ENCODE data around the gene FGB. TPM values are rescaled to one million over a fixed set of nuclear protein-coding genes. Genes with fewer than 3 reads are reported as not detected.
A peak's percentile ranks its signal among the peaks of the same experiment; 100 is the strongest.

Gene FGB
- polyA plus RNA-seq, 2 of the 4 experiments (the other 2 are of a cell fraction): 13.8 to 169 TPM

DNA sequence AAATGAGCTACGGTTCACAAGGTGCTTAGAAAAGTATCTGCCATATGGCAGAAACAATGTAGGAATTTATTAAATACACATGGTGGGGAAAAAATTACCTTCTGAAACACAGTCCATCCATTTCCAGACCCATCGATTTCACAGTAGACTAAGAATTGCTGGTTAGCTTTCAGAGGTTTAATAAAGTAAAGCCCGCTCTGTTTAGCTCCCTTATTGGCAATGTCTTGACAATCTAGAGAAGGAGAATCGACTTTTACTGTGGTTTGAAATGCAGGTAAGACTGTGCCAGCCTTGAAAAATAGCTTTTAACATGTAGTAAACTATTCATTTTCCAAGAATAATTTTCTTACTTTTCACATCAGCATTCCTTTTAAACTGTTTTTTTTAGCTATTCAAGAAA, 46.7 kb downstream of the FGB start:
- Histone ChIP-seq H3K4me3 (no peak overlapping the region), H3K9me3 (no peaks in the 10 kb centered on the region), H3K27ac (no peak overlapping the region), H3K4me2 (no peak overlapping the region), H3K4me1 (peaks cover 26% of the 10 kb centered on the region)
- TF ChIP-seq SREBF2 (IDR thresholded peaks at IDR 0.05) (no peak), MYC (IDR thresholded peaks at IDR 0.05; ENCODE audit: borderline replicate concordance, low read length) (no peak), HOXB5 (CRISPR knock-in tag; IDR thresholded peaks at IDR 0.05) (no peak), SMC3 (IDR thresholded peaks at IDR 0.05) (no peak), POLR2A (IDR thresholded peaks at IDR 0.05; ENCODE audit: low read length) (no peak), MAFK (IDR thresholded peaks at IDR 0.05; ENCODE audit: partially characterized antibody) (no peak), ZNF302 (CRISPR knock-in tag; IDR thresholded peaks at IDR 0.05) (no peak), ESRRA (IDR thresholded peaks at IDR 0.05; ENCODE audit: borderline replicate concordance, low read length) (no peak), GATA3 (IDR thresholded peaks at IDR 0.05; ENCODE audit: borderline replicate concordance) (no peak), CBX2 (IDR thresholded peaks at IDR 0.05; ENCODE audit: borderline replicate concordance, low read depth) (no peak), KDM5A (IDR thresholded peaks at IDR 0.05) (no peak), HDAC2 (IDR thresholded peaks at IDR 0.05) (no peak), EHMT2 (IDR thresholded peaks at IDR 0.05; ENCODE audit: low read depth) (no peak)
- TF ChIP-seq, protein P1, sequence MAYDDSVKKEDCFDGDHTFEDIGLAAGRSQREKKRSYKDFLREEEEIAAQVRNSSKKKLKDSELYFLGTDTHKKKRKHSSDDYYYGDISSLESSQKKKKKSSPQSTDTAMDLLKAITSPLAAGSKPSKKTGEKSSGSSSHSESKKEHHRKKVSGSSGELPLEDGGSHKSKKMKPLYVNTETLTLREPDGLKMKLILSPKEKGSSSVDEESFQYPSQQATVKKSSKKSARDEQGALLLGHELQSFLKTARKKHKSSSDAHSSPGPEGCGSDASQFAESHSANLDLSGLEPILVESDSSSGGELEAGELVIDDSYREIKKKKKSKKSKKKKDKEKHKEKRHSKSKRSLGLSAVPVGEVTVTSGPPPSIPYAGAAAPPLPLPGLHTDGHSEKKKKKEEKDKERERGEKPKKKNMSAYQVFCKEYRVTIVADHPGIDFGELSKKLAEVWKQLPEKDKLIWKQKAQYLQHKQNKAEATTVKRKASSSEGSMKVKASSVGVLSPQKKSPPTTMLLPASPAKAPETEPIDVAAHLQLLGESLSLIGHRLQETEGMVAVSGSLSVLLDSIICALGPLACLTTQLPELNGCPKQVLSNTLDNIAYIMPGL (CRISPR knock-in tag; IDR thresholded peaks at IDR 0.05; ENCODE audit: borderline replicate concordance): no peak
- TF ChIP-seq, protein P2, sequence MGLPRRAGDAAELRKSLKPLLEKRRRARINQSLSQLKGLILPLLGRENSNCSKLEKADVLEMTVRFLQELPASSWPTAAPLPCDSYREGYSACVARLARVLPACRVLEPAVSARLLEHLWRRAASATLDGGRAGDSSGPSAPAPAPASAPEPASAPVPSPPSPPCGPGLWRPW (IDR thresholded peaks at IDR 0.05): no peak
- TF ChIP-seq, protein P3, sequence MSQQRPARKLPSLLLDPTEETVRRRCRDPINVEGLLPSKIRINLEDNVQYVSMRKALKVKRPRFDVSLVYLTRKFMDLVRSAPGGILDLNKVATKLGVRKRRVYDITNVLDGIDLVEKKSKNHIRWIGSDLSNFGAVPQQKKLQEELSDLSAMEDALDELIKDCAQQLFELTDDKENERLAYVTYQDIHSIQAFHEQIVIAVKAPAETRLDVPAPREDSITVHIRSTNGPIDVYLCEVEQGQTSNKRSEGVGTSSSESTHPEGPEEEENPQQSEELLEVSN (IDR thresholded peaks at IDR 0.05; ENCODE audit: borderline replicate concordance, low read depth): no peak
- TF ChIP-seq, protein P4, sequence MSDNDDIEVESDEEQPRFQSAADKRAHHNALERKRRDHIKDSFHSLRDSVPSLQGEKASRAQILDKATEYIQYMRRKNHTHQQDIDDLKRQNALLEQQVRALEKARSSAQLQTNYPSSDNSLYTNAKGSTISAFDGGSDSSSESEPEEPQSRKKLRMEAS (IDR thresholded peaks at IDR 0.05): no peak
- 86% methylated on average over 4 of the region's 4 CpGs for WGBS (ENCODE audit: missing lambda C conversion rate)
- FAIRE-seq: no peak
- ChIA-PET CTCF (interaction anchor here (1.3 kb wide), 1 partner anchor 50 kb away, joined by 4 read pairs; no protein-coding TSS in a partner anchor), POLR2A (no interaction called here)
- DNase-seq (ENCODE audit: low read depth in 1 of 2, low spot score in 1 of 2): no peak
- no peak for ATAC-seq

DNA sequence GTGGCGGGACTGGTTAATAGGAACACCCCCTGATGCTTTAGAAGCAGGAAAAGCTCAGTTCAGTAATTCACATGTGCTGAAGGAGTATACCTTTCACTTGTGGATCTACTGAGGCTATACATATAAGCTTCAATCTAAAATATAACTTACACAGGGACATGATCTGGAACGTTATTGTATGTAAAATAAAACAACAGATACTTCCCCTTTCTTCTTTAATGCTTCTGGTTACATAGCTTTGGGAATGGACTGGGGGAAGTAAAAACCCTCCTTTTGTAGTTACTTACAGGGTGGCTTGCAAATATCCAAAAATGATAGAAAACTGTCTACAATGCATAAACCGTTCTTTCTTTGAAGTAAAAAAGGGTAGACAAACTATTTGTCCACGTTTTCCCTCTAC, 47.8 kb downstream of the FGB start:
- Histone ChIP-seq H3K4me1 (peaks cover 37% of the 10 kb centered on the region), H3K4me2 (peak overlapping the region; percentile 69), H3K27ac (no peak overlapping the region; a peak in 1 of 6 replicates), H3K4me3 (peak overlapping the region; percentile 22; the same call in 1 of the 3 replicates), H3K9me3 (no peaks in the 10 kb centered on the region)
- DNase-seq (ENCODE audit: low read depth in 1 of 2, low spot score in 1 of 2) (no peak), FAIRE-seq (no peak), ATAC-seq (no peak)
- 53% methylated on average over 4 of the region's 4 CpGs for WGBS (ENCODE audit: missing lambda C conversion rate)
- TF ChIP-seq TFCP2L1 (CRISPR knock-in tag; IDR thresholded peaks at IDR 0.05) (no peak), MAFK (IDR thresholded peaks at IDR 0.05; ENCODE audit: partially characterized antibody) (peak; percentile 6)
- CTCF ChIA-PET: interaction anchor here (0.9 to 1.3 kb wide), 3 partner anchors 11 to 52 kb away, joined by 4 to 5 read pairs (median 4); no protein-coding TSS in a partner anchor
- POLR2A ChIA-PET: no interaction called here

DNA sequence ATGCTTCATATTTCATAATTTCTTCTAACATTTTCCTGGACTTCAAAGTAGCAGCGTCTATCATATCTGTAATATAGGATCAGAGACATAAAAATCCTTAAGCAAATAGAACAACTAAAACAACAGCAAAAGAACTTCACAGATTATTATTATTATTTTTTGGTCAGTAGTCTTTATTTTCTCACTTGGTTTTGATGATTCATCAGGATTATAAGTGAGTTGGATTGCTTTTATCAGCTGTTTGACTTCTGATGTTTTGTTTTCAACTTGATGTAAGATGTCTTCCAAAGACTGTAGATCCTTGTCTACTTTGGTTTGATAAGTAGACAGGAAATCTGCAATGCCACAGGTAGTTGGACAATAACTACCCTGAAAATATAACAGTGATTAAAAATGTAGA, 49.0 kb downstream of the FGB start:
- TF ChIP-seq CEBPB (IDR thresholded peaks at IDR 0.05) (no peak), MAFK (IDR thresholded peaks at IDR 0.05; ENCODE audit: partially characterized antibody) (peak; percentile 26), MYC (IDR thresholded peaks at IDR 0.05; ENCODE audit: borderline replicate concordance, low read length) (no peak)
- TF ChIP-seq, protein P5, sequence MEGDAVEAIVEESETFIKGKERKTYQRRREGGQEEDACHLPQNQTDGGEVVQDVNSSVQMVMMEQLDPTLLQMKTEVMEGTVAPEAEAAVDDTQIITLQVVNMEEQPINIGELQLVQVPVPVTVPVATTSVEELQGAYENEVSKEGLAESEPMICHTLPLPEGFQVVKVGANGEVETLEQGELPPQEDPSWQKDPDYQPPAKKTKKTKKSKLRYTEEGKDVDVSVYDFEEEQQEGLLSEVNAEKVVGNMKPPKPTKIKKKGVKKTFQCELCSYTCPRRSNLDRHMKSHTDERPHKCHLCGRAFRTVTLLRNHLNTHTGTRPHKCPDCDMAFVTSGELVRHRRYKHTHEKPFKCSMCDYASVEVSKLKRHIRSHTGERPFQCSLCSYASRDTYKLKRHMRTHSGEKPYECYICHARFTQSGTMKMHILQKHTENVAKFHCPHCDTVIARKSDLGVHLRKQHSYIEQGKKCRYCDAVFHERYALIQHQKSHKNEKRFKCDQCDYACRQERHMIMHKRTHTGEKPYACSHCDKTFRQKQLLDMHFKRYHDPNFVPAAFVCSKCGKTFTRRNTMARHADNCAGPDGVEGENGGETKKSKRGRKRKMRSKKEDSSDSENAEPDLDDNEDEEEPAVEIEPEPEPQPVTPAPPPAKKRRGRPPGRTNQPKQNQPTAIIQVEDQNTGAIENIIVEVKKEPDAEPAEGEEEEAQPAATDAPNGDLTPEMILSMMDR (IDR thresholded peaks at IDR 0.05): no peak
- ATAC-seq (no peak), DNase-seq (ENCODE audit: low read depth in 1 of 2, low spot score in 1 of 2) (no peak), FAIRE-seq (no peak)
- WGBS (ENCODE audit: missing lambda C conversion rate): 37% methylated on average over 1 of the region's 1 CpG
- H3K4me3 ChIP-seq: peak overlapping the region; percentile 24
- POLR2A ChIA-PET: interaction anchor here (0.5 kb wide), 1 partner anchor 10 kb away, joined by 6 read pairs; no protein-coding TSS in a partner anchor
- CTCF ChIA-PET: interaction anchor here (1.5 to 1.9 kb wide), 2 partner anchors 53 to 60 kb away, joined by 3 to 10 read pairs; no protein-coding TSS in a partner anchor
- peaks cover 49% of the 10 kb centered on the region for H3K4me1 ChIP-seq
- H3K4me2 ChIP-seq: peak overlapping the region; percentile 69
- H3K9me3 ChIP-seq: no peaks in the 10 kb centered on the region
- H3K27ac ChIP-seq: peak overlapping the region; percentile 73 to 80; a peak in 4 of 6 replicates

Data from A549 (cell line).